IPS DF 6.9 (cell line): ENCODE measurements around the gene COPS6.
A peak's percentile ranks its signal among the peaks of the same experiment; 100 is the strongest.

Experiments used
- DNase-seq: peaks from one replicate; pipeline ENCODE4 v3.0.0-alpha.2; 2013; ENCODE audit warnings: low read depth, low spot score
- H3K27ac ChIP-seq: one replicate; pipeline ENCODE4 v1.5.1; 2013; ENCODE audit warnings: low read length, control low read depth
- H3K27me3 ChIP-seq: 2 replicates; pipeline ENCODE4 v1.6.1; 2013; ENCODE audit warnings: mild to moderate bottlenecking, low read length; ENCODE audit not compliant: control insufficient read depth, insufficient read depth
- H3K36me3 ChIP-seq: 2 replicates; pipeline ENCODE4 v1.6.1; 2013; ENCODE audit warnings: low read length; ENCODE audit not compliant: control insufficient read depth, insufficient read depth
- H3K4me1 ChIP-seq: 2 replicates; pipeline ENCODE4 v1.6.1; 2013; ENCODE audit warnings: low read length; ENCODE audit not compliant: control insufficient read depth, insufficient read depth
- H3K4me3 ChIP-seq: 2 replicates; pipeline ENCODE4 v1.5.1; 2013; ENCODE audit warnings: mild to moderate bottlenecking, low read length
- H3K9me3 ChIP-seq: 2 replicates; pipeline ENCODE4 v1.6.1; 2013; ENCODE audit warnings: low read length, inconsistent platforms; ENCODE audit not compliant: control insufficient read depth, insufficient read depth
- WGBS: extraction: QIAGEN DNeasy Blood & Tissue Kit; methylation state at CpG from one replicate; pipeline ENCODE4 v1.1.7; 2013; ENCODE audit warnings: mixed read lengths, missing lambda C conversion rate; ENCODE audit not compliant: insufficient read length, insufficient coverage; 5-methylcytosine and 5-hydroxymethylcytosine counted together

Gene COPS6

DNA sequence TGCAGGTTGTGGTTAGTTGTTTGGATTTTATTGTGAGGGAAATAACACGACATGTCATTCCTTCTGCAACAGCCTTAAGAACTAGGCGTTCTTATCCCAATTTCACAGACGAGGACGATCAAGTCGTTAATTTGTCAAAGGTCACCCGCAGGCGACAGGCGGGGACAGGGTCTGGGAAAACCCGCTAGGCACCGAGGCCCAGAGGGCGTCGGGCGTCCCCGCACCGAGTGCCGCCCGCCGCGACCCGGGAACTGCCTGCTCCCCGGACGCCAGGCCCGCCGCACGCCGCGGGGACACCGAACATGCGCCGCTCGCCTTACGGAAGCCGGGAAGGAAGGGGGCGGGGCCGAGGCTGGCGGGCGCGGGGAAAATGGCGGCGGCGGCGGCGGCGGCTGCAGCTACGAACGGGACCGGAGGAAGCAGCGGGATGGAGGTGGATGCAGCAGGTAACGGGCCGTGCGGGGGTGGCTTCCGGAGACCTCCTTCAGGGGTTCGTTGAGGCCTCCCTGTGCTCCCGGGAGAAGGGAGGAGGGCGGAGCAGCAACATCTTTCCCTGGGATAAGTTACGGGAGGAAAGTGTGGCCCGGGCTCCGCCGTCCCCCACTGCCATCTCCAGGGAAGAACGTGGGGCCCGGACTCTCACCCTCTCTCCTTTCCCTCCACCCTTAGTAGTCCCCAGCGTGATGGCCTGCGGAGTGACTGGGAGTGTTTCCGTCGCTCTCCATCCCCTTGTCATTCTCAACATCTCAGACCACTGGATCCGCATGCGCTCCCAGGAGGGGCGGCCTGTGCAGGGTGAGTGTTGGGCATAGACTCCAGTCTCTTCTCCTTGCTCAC, at the start of gene COPS6:
Gene COPS6 (plus strand): TSS at position 349 of the 837 bp plus-strand sequence. CDS start 22 bp downstream, at position 371.
- Histone ChIP-seq H3K4me3 (peak within 1 kb of the TSS; percentile 88), H3K4me1 (no peaks in the 10 kb centered on the region), H3K9me3 (no peaks in the 10 kb centered on the region), H3K36me3 (peaks cover 33% of the 10 kb centered on the region), H3K27ac (no peak within 1 kb of the TSS), H3K27me3 (no peaks in the 10 kb centered on the region)
- WGBS, result no CpG with 5 or more reads among the region's 68 CpGs
- no peak for DNase-seq

DNA sequence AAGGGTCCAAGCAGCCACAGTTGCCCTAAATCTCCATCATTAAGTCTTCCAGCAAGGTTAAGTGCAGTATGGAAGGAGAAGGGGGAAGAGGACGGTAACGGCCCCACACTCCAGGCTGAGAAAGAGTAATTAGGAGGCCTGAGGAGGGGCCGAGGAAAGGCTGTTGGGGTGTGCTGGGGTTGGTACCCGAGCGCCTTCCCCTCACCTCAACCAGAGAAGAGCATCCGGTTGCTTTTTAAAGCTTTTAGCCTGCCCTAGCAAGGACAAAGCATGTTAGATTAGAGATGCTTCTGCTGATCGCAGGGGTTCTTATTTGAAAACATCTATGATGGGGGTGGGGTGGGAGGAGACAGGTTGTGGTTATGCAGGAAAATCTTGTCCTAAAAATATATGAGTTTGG, 48.2 kb upstream of the COPS6 start:
- no CpG with 5 or more reads among the region's 7 CpGs for WGBS
- Histone ChIP-seq H3K9me3 (peaks cover 2% of the 10 kb centered on the region; the same call in 1 of the 2 replicates), H3K27me3 (no peaks in the 10 kb centered on the region), H3K36me3 (no peaks in the 10 kb centered on the region; the same call in 1 of the 2 replicates), H3K27ac (no peak overlapping the region), H3K4me3 (no peak overlapping the region), H3K4me1 (no peaks in the 10 kb centered on the region)
- DNase-seq, result no peak

DNA sequence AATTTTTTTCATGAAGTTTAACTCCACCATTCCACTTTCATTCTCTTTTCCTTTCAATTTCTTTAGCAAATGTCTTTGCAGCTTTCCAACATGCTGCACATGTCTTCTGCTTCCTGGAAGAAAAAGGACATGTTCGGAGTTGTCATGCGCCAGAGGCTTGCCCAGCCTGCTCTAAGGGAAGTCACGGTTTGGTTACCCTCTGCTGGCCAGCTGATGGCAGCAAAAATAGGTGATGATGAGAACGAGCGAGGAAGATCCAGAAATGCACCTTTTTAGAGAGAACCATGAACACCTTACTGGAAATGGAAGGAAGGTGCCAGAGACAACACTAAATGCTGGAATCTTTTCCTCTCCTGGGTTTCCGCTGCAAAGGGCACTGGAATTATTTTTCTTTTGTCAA, 44.1 kb upstream of the COPS6 start:
- no peak overlapping the region for H3K27ac ChIP-seq
- peaks cover 2% of the 10 kb centered on the region; the same call in 1 of the 2 replicates for H3K9me3 ChIP-seq
- no peaks in the 10 kb centered on the region for H3K27me3 ChIP-seq
- H3K4me1 ChIP-seq, result no peaks in the 10 kb centered on the region
- WGBS, result no CpG with 5 or more reads among the region's 6 CpGs
- no peak overlapping the region for H3K4me3 ChIP-seq
- no peaks in the 10 kb centered on the region for H3K36me3 ChIP-seq
- no peak for DNase-seq

DNA sequence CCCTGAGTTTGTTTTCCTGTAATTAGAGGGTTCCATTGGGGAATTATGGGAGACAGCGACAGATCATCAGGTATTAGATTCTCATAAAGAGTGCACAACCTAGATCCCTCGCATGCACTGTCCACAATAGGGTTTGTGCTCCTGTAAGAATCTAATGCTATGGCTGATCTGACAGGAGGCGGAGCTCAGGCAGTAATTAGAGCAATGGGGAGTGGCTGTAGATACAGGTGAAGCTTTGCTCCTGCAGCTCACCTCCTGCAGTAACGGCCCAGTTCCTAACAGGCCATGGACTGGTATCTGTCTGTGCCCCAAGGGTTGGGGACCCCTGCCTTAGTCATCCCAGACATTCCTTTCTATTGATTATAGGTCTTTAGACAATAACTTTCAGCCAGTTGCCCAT, 40.1 kb upstream of the COPS6 start:
- Histone ChIP-seq H3K27me3 (no peaks in the 10 kb centered on the region), H3K9me3 (no peaks in the 10 kb centered on the region), H3K27ac (no peak overlapping the region), H3K36me3 (no peaks in the 10 kb centered on the region), H3K4me1 (no peaks in the 10 kb centered on the region), H3K4me3 (no peak overlapping the region)
- no CpG with 5 or more reads among the region's 4 CpGs for WGBS
- DNase-seq, result no peak

DNA sequence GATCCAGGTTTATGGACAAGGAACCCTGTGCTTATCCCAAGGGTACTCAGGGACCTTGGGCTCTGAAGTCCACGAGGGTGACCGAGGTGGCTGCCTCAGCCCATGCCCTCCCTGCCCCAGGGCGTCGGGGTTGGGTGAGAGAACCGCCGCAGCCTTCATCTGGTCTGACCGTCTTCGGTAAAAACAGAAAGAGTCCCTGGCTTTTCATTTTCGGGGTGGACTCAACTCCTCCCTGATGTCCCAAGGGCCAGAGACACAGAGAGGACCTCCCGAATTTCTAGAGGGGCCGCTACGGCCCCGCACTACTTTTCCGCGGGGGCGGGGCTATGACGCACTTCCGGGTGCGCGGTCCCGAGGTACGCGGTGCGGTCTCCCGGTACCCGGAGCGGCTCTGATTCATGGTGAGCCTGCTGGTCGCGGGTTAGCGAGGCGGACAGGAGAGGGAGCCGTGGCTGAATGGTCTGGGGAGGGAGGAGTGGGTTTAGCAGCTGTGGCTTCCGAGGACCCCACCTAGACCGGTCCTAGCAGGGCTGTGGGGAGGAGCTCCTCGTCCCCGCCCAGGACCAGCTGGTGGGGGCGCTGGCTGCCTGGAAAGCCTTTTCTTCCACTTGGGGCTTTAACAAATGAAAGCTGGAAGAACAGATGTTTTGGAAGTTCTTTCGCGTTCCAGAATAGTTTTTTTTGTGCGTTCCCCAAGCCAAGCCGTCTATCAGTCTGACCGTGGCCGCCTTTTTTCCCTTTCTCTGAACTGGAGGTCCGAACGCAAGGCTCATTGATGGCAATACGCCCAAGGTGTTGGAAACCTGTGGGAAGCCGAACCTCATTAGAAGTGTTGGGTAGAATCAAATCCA, 39.1 kb upstream of the COPS6 start, which contains the start of gene ZSCAN21:
Gene ZSCAN21 (plus strand): TSS at position 334 of the 851 bp plus-strand sequence. CDS start 7,233 bp downstream, outside the sequence.
- Histone ChIP-seq H3K4me3 (peak within 1 kb of the TSS; percentile 68), H3K4me1 (no peaks in the 10 kb centered on the region), H3K27ac (no peak within 1 kb of the TSS), H3K27me3 (no peaks in the 10 kb centered on the region), H3K36me3 (no peaks in the 10 kb centered on the region), H3K9me3 (no peaks in the 10 kb centered on the region)
- peak; percentile 64 for DNase-seq
- WGBS, result no CpG with 5 or more reads among the region's 47 CpGs

DNA sequence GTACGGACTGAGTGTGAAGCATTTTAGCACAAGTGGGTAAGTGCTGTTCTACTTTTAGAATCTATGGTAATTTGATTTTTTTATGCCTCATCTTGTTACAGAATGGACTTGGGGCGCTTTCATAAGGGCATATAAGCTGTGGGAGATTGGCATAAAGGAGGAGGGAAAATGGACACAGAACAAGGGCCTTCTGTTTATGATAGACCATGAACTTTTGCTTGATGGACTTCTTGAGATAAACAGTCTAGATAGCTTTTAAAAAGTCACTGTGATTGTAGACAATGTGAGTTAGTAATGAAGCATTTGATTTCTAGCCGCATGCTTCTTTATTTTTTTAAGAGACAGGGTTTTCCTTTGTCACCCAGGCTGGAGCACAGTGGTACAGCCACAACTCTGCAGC, 37.2 kb upstream of the COPS6 start:
- H3K36me3 ChIP-seq, result no peaks in the 10 kb centered on the region
- DNase-seq, result no peak
- H3K27me3 ChIP-seq, result no peaks in the 10 kb centered on the region
- no peaks in the 10 kb centered on the region for H3K4me1 ChIP-seq
- no peaks in the 10 kb centered on the region for H3K9me3 ChIP-seq
- no CpG with 5 or more reads among the region's 3 CpGs for WGBS
- no peak overlapping the region for H3K4me3 ChIP-seq
- no peak overlapping the region for H3K27ac ChIP-seq

DNA sequence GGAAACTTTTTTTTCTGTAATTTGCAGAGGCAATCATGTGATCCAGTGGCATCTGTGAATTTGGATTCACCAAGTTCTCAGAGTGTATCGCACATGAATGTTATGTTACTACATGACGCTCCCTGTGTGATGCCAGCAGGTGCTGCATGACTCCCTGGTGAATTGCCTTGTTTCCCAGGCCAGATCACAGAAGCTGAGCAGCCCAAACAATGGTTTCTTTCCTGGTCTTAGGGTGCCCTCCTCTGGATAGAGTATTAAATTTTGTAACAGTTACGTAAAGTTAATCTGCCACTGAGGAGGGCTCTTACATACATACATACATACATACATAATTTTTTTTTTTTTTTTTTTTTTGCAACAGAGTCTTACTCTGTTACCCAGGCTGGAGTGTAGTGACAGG, 35.6 kb upstream of the COPS6 start:
- WGBS, result no CpG with 5 or more reads among the region's 3 CpGs

DNA sequence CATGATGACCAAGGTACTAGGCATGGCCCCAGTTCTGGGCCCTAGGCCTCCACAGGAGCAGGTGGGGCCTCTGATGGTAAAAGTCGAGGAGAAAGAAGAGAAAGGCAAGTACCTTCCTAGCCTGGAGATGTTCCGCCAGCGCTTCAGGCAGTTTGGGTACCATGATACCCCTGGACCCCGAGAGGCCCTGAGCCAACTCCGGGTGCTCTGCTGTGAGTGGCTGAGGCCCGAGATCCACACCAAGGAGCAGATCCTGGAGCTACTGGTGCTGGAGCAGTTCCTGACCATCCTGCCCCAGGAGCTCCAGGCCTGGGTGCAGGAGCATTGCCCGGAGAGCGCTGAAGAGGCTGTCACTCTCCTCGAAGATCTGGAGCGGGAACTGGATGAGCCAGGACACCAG, 31.8 kb upstream of the COPS6 start:
- H3K36me3 ChIP-seq, result peaks cover 16% of the 10 kb centered on the region; the same call in 1 of the 2 replicates

More for the DNA sequence above, 35.6 kb upstream of the COPS6 start:
- Histone ChIP-seq H3K9me3 (no peaks in the 10 kb centered on the region), H3K27ac (no peak overlapping the region), H3K4me1 (no peaks in the 10 kb centered on the region), H3K4me3 (no peak overlapping the region), H3K36me3 (peaks cover 11% of the 10 kb centered on the region; the same call in 1 of the 2 replicates), H3K27me3 (no peaks in the 10 kb centered on the region)
- DNase-seq, result no peak

DNA sequence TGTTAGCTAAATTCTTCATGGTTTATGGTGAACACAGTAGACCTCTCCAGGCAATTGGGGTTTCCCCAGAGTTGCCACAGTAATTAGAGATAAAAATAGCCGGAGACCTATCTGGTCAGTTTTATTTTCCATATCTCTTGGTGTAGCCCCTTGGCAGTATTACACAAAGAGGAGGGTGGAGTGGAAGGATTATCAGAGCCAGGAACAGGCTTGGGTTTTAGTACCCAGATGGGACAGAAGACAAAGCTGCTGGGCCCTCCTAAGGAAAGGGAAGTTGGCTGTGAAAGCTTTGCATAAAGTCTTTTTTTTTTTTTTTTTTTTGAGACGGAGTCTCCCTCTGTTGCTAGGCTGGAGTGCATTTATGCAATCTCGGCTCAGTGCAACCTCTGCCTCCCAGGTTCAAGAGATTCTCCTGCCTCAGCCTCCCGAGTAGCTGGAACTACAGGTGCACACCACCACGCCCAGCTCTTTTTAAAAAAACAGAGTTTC, 29.5 kb upstream of the COPS6 start:
- Histone ChIP-seq H3K27me3 (no peaks in the 10 kb centered on the region), H3K9me3 (no peaks in the 10 kb centered on the region), H3K4me3 (no peak overlapping the region), H3K36me3 (peaks cover 24% of the 10 kb centered on the region), H3K27ac (no peak overlapping the region), H3K4me1 (no peaks in the 10 kb centered on the region)
- no CpG with 5 or more reads among the region's 5 CpGs for WGBS
- DNase-seq, result no peak

More for the DNA sequence above, 31.8 kb upstream of the COPS6 start:
- no peak overlapping the region for H3K4me3 ChIP-seq
- H3K9me3 ChIP-seq, result no peaks in the 10 kb centered on the region
- no peak for DNase-seq
- H3K27me3 ChIP-seq, result no peaks in the 10 kb centered on the region
- no peak overlapping the region for H3K27ac ChIP-seq
- WGBS, result no CpG with 5 or more reads among the region's 10 CpGs
- no peaks in the 10 kb centered on the region for H3K4me1 ChIP-seq

DNA sequence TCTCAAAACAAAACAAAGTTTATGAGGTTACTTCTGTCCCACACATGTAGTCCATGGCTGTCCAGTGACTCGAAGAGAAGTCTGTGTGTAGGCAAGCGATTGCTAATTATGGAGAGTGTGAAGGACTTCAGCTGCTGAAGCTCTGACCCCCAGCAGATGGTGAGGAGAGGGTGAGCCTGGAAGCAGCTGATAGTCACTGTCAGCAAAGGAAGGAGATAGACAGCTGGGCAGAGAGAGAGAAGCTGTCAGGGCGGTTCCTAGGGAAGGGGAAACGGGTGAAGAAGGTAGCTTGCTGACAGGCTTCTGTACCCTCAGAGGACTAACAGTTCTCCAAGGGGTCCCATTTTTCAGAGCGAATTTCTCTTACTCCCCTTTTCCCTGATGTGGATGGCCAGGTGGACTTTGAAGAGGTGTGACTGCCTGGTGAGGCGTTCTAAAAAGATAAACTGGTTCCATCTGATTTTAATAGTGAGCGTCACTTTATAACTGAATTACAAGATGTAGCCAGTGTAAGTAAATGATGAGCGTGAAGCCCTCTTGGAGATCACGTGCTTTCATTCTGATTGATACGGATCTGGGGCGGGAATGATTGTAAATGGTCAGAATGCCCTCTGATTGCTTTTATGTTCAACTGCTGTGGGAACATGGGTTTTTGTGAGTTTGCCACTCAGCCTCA, 27.1 kb upstream of the COPS6 start:
- Histone ChIP-seq H3K36me3 (peaks cover 28% of the 10 kb centered on the region), H3K4me3 (no peak overlapping the region), H3K27me3 (no peaks in the 10 kb centered on the region), H3K4me1 (no peaks in the 10 kb centered on the region), H3K9me3 (no peaks in the 10 kb centered on the region), H3K27ac (no peak overlapping the region)
- WGBS, result no CpG with 5 or more reads among the region's 11 CpGs
- DNase-seq, result no peak
